BJ (cell line): ENCODE results near the gene STOM. TPM values are rescaled to one million over a fixed set of nuclear protein-coding genes. Genes with fewer than 3 reads are reported as not detected.

Experiments used
- CTCF ChIA-PET: fragments of 350-600 bp; formaldehyde crosslinking; extraction: SDS; loops from one replicate; lab custom pipeline; 2021; ENCODE audit warnings: antibody characterized with exemption, inconsistent platforms; lab: Yijun Ruan, JAX
- POLR2A ChIA-PET: fragments of 300-600 bp; sonication (Branson Sonifier 250); formaldehyde crosslinking; extraction: SDS; loops from one replicate; lab custom pipeline; 2021; ENCODE audit warnings: antibody characterized with exemption; lab: Charles Lee
- DNase-seq: peaks from one replicate; pipeline ENCODE4 v3.0.0-alpha.2; 2011; ENCODE audit warnings: low read depth
- H3K27me3 ChIP-seq: 2 replicates; pipeline ENCODE4 v1.6.0; 2011; ENCODE audit warnings: low read length; ENCODE audit not compliant: control insufficient read depth, insufficient read depth
- H3K36me3 ChIP-seq: 2 replicates; pipeline ENCODE4 v1.5.1; 2011; ENCODE audit warnings: low read length; ENCODE audit not compliant: control insufficient read depth, insufficient read depth
- H3K4me3 ChIP-seq: 2 replicates; pipeline ENCODE4 v1.5.1; 2011; ENCODE audit warnings: low read depth, mild to moderate bottlenecking, control low read depth, low read length
- polyA plus RNA-seq: library from polyadenylated mRNA; depleted of rRNA; stranded (reverse); fragments of >200 nt; gene quantifications from 2 replicates; pipeline ENCODE4 v1.2.3, GENCODE V29; 2011
- TF ChIP-seq, protein P1 (sequence below): IDR thresholded peaks from 2 replicates; pipeline ENCODE4 v1.5.1; 2011; ENCODE audit warnings: low read depth, mild to moderate bottlenecking, control low read depth, inconsistent platforms, low read length, moderate library complexity; ENCODE audit not compliant: insufficient read depth

The STOM gene
- polyA plus RNA-seq, 1 experiment = 223 TPM

- peaks cover 17% of the 10 kb centered on the region for H3K36me3 ChIP-seq
- ChIA-PET CTCF (interaction anchor here (0.6 to 1.4 kb wide), 3 partner anchors 28 to 70 kb away, joined by 3 to 11 read pairs (median 4); no protein-coding TSS in a partner anchor), POLR2A (no interaction called here)
- no peak for DNase-seq
- TF ChIP-seq, protein P1, sequence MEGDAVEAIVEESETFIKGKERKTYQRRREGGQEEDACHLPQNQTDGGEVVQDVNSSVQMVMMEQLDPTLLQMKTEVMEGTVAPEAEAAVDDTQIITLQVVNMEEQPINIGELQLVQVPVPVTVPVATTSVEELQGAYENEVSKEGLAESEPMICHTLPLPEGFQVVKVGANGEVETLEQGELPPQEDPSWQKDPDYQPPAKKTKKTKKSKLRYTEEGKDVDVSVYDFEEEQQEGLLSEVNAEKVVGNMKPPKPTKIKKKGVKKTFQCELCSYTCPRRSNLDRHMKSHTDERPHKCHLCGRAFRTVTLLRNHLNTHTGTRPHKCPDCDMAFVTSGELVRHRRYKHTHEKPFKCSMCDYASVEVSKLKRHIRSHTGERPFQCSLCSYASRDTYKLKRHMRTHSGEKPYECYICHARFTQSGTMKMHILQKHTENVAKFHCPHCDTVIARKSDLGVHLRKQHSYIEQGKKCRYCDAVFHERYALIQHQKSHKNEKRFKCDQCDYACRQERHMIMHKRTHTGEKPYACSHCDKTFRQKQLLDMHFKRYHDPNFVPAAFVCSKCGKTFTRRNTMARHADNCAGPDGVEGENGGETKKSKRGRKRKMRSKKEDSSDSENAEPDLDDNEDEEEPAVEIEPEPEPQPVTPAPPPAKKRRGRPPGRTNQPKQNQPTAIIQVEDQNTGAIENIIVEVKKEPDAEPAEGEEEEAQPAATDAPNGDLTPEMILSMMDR = no peak
- H3K27me3 ChIP-seq = no peaks in the 10 kb centered on the region
- no peak overlapping the region for H3K4me3 ChIP-seq
Measured at GRCh38 chr9:121348221-121348620, 21.8 kb downstream of the STOM start.

DNA sequence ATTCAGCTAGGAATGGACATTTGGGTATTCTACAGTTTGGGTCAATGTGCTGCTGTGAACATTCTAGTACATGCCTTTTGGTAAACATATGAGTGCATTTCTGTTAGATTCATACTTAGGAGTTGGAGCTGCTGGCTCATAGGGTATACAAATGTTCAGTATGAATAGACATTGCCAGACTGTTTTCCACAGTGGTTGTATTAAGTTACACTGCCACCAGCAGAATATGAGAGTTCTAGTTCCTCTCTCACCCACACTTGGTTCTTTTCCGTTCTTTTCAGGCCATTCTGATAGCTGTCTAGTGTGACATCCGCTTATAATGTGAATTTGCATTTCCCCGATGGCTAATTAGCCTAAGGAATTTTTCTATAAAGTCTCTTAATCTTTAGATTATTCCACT lies 25.0 kb downstream of the STOM start:
- no peak overlapping the region for H3K4me3 ChIP-seq
- TF ChIP-seq, protein P1 = no peak
- no peak for DNase-seq
- POLR2A ChIA-PET = no interaction called here
- peaks cover 17% of the 10 kb centered on the region for H3K36me3 ChIP-seq
- CTCF ChIA-PET = interaction anchor here (1.0 to 2.1 kb wide), 5 partner anchors 12 to 132 kb away, joined by 3 to 5 read pairs (median 4); no protein-coding TSS in a partner anchor
- H3K27me3 ChIP-seq = no peaks in the 10 kb centered on the region

GRCh38 chr9:121344184-121344583 lies 25.9 kb downstream of the STOM start:
- H3K36me3 ChIP-seq = peaks cover 19% of the 10 kb centered on the region
- ChIA-PET POLR2A (interaction anchor here (0.7 kb wide), 1 partner anchor 16 kb away, joined by 3 read pairs; no protein-coding TSS in a partner anchor), CTCF (interaction anchor here (1.0 to 1.6 kb wide), 6 partner anchors 9 to 131 kb away, joined by 3 to 6 read pairs (median 4); no protein-coding TSS in a partner anchor)
- no peak for DNase-seq
- H3K4me3 ChIP-seq = no peak overlapping the region
- no peaks in the 10 kb centered on the region for H3K27me3 ChIP-seq
- TF ChIP-seq, protein P1 = no peak

DNA sequence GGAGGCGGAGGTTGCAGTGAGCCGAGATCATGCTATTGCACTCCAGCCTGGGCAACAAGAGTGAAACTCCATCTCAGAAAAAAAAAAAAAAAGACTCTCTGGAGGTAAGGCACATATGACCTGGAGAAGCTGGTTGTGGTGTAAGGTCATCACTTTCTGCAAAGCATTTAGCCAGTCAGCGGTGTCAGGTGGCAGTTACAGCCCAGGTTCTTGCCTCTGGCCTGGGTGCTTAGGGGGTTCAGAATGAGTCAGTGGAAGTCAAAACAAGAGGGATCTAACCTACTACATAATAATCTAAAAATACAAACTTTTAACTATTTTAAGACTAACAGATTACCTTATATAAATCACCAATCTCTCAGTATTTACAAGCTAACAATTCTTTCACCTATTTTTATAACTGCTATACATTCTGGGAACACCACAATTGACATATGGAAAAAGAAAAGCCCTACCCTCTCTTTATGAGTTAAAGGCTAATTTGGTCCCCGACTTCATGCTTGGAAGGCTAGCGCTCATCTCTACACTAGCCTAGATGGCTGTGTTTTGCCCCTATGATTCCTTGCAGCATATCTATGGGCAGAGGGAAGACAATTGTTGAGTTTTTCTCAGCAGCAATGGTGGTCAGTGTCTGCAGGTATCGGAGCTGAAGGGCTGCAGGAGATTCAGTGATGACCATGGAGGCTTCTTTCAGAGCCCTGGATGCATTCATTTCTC lies 29.2 kb downstream of the STOM start:
- POLR2A ChIA-PET = no interaction called here

DNA sequence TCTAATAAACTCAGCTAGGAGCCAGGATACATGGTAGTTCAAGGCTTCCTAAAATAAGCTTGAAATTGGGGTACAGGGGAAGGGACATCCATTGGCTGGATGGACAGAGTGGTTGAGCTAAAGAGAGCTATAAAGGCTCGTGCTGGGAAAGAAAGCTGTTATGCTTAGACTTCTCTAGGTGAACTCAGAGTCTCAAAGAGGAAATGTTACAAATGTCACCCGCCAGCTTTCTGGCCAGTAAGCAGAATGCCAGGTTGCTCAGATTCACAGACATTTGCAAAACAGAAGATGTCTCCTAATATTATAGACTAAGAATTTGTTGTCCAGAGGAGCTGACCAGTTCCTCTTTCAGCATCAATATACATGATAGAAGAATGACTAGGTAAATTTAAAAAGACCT lies 30.6 kb downstream of the STOM start:
- H3K27me3 ChIP-seq = no peaks in the 10 kb centered on the region
- ChIA-PET CTCF (interaction anchor here (2.6 kb wide), 2 partner anchors 10 to 19 kb away, joined by 6 to 13 read pairs; no protein-coding TSS in a partner anchor), POLR2A (no interaction called here)
- no peak overlapping the region for H3K4me3 ChIP-seq
- H3K36me3 ChIP-seq = peaks cover 9% of the 10 kb centered on the region; the same call in 1 of the 2 replicates
- TF ChIP-seq, protein P1 = no peak
- no peak for DNase-seq

More for the DNA sequence above, 29.2 kb downstream of the STOM start:
- no peak for DNase-seq
- Histone ChIP-seq H3K27me3 (no peaks in the 10 kb centered on the region), H3K36me3 (peaks cover 9% of the 10 kb centered on the region; the same call in 1 of the 2 replicates), H3K4me3 (no peak overlapping the region)
- CTCF ChIA-PET = interaction anchor here (0.7 to 1.3 kb wide), 3 partner anchors 21 to 754 kb away, joined by 3 to 7 read pairs (median 4); no protein-coding TSS in a partner anchor
- TF ChIP-seq, protein P1 = no peak
